GM12891 (cell line): ENCODE measurements around the gene NRROS.

Source experiments
- PAX5 ChIP-seq: IDR thresholded peaks from 2 replicates; pipeline ENCODE4 v1.6.1; 2011; ENCODE audit warnings: low read length, moderate library complexity, mild to moderate bottlenecking; ENCODE audit not compliant: insufficient read depth, severe bottlenecking
- POLR2A ChIP-seq: IDR thresholded peaks from 2 replicates; pipeline ENCODE4 v1.6.1; 2011; ENCODE audit warnings: low read depth, low read length, control low read depth
- POLR2AphosphoS5 ChIP-seq: IDR thresholded peaks from 2 replicates; pipeline ENCODE4 v1.6.1; 2011; ENCODE audit warnings: low read depth, low read length, control low read depth
- SPI1 ChIP-seq: IDR thresholded peaks from 2 replicates; pipeline ENCODE4 v1.6.1; 2011; ENCODE audit warnings: low read depth, low read length, control low read depth
- TAF1 ChIP-seq: IDR thresholded peaks from 2 replicates; pipeline ENCODE4 v1.6.1; 2011; ENCODE audit warnings: low read depth, low read length, control low read depth

DNA sequence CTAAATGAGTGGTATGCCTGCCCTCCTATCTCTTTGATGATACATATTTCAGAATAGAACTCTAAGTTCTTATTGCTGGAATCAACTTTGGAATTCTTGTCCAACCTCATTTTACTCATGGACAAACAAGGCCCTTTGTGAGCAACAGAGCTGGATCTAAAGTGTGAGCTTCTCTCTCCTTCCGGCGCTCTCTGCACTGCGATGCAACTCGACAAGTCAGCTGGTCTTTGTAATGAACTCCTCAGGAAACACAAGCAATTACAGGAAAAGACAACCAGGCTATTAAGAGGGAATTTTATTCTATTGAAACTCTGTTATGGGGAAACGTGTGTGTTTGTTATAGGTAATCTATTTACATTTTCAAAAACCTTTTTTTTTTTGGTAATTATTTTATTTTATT, 20.3 kb upstream of the NRROS start:
- no peak for TF ChIP-seq POLR2A
- TF ChIP-seq TAF1: no peak
- no peak for TF ChIP-seq POLR2AphosphoS5
- no peak for TF ChIP-seq SPI1
- no peak for TF ChIP-seq PAX5
